Measurements from ENCODE around the gene EFTUD2. TPM values are rescaled to one million over a fixed set of nuclear protein-coding genes. Genes with fewer than 3 reads are reported as not detected.

EFTUD2 gene
- total RNA-seq, 6 experiments from 2014 or later = 29.9 to 42.4 (median 35.1) TPM

GRCh38 chr17:44900894-44901293 is 1.6 kb upstream of the EFTUD2 start:
- Histone ChIP-seq H3K36me3 (no peaks in the 10 kb centered on the region), H3K4me1 (peaks cover 0 to 14% (median 6%) of the 10 kb centered on the region in 4 donors), H3K4me3 (no peak overlapping the region), H3K9me3 (no peaks in the 10 kb centered on the region), H3K27ac (no peak overlapping the region), H3K27me3 (no peaks in the 10 kb centered on the region)
- DNase-seq (no peak), ATAC-seq (no peak)
- WGBS (ENCODE audit: insufficient coverage, low coverage, low lambda C conversion rate, missing lambda C conversion rate) = 38% methylated on average over 3 of the region's 3 CpGs
- intact Hi-C loops (cut with DNase I) = no loop called here
- TF ChIP-seq CTCF (IDR thresholded peaks at IDR 0.05) (no peak), POLR2A (IDR thresholded peaks at IDR 0.05) (no peak)

DNA sequence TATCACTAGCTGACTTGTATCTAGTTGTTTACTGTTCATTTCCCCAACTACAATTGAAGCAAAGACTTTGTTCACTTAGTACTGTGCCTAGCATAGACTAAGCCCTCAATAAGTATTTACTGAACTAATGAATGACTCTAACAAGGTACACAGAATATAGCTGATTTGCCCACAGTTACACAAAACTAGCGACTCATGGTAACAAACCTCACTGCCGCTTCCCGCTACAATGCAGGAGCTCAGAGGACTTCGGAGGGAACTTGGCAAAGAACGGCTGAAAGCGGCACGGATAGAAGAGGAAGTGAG is 524 bp downstream of the EFTUD2 start:
- WGBS (ENCODE audit: insufficient coverage, low coverage, low lambda C conversion rate, missing lambda C conversion rate) = 0% methylated on average over 7 of the region's 7 CpGs
- ATAC-seq (peak in 1 of 4 donors; percentile 62), DNase-seq (no peak)
- Histone ChIP-seq H3K36me3 (peaks cover 0 to 6% (median under 1%) of the 10 kb centered on the region in 4 donors), H3K4me1 (peaks cover 0 to 14% (median 6%) of the 10 kb centered on the region in 4 donors), H3K9me3 (no peaks in the 10 kb centered on the region), H3K27me3 (no peaks in the 10 kb centered on the region), H3K27ac (peak overlapping the region; percentile 94 to 98 (median 95)), H3K4me3 (peak overlapping the region; percentile 61 to 93 (median 86))
- intact Hi-C loops (cut with DNase I) = no loop called here
- TF ChIP-seq POLR2A (IDR thresholded peaks at IDR 0.05) (no peak), CTCF (IDR thresholded peaks at IDR 0.05) (no peak)

- Histone ChIP-seq H3K27ac (no peak overlapping the region), H3K36me3 (peaks cover 2 to 17% (median 5%) of the 10 kb centered on the region in 4 donors), H3K27me3 (no peaks in the 10 kb centered on the region), H3K4me1 (peaks cover 0 to 12% (median 5%) of the 10 kb centered on the region in 4 donors), H3K9me3 (no peaks in the 10 kb centered on the region), H3K4me3 (no peak overlapping the region)
- ATAC-seq (no peak), DNase-seq (no peak)
- intact Hi-C loops (cut with DNase I) = no loop called here
- TF ChIP-seq POLR2A (IDR thresholded peaks at IDR 0.05) (no peak), CTCF (IDR thresholded peaks at IDR 0.05) (no peak)
- WGBS (ENCODE audit: insufficient coverage, low coverage, low lambda C conversion rate, missing lambda C conversion rate) = 95% methylated on average over 4 of the region's 4 CpGs
These were observed 4.6 kb downstream of the EFTUD2 start for GRCh38 chr17:44894642-44895041.

- DNase-seq (no peak), ATAC-seq (no peak)
- TF ChIP-seq POLR2A (IDR thresholded peaks at IDR 0.05) (no peak), CTCF (IDR thresholded peaks at IDR 0.05) (no peak)
- H3K9me3 ChIP-seq = no peaks in the 10 kb centered on the region
- no peak overlapping the region for H3K4me3 ChIP-seq
- H3K4me1 ChIP-seq = peaks cover 0 to 6% (median 0%) of the 10 kb centered on the region in 4 donors
- peaks cover 2 to 17% (median 5%) of the 10 kb centered on the region in 4 donors for H3K36me3 ChIP-seq
- no peak overlapping the region for H3K27ac ChIP-seq
- intact Hi-C loops (cut with DNase I) = no loop called here
- no peaks in the 10 kb centered on the region for H3K27me3 ChIP-seq
These were observed 7.0 kb downstream of the EFTUD2 start for GRCh38 chr17:44892250-44892649.

- no peaks in the 10 kb centered on the region for H3K27me3 ChIP-seq
- peak; percentile 45 to 65 (median 54) for ATAC-seq
- H3K36me3 ChIP-seq = peaks cover 6 to 39% (median 17%) of the 10 kb centered on the region in 4 donors
- TF ChIP-seq CTCF (IDR thresholded peaks at IDR 0.05) (no peak), POLR2A (IDR thresholded peaks at IDR 0.05) (no peak)
- H3K4me1 ChIP-seq = peaks cover 0 to 6% (median 0%) of the 10 kb centered on the region in 4 donors
- no peak overlapping the region for H3K4me3 ChIP-seq
- H3K9me3 ChIP-seq = no peaks in the 10 kb centered on the region
- 39% methylated on average over 7 of the region's 7 CpGs for WGBS (ENCODE audit: insufficient coverage, low coverage, low lambda C conversion rate, missing lambda C conversion rate)
- no peak overlapping the region for H3K27ac ChIP-seq
- intact Hi-C loops (cut with DNase I) = no loop called here
- DNase-seq = no peak
These were observed 10.2 kb downstream of the EFTUD2 start for GRCh38 chr17:44889003-44889402.
